ENCODE results near the gene FOXL3. TPM values are rescaled to one million over a fixed set of nuclear protein-coding genes. Genes with fewer than 3 reads are reported as not detected.

The FOXL3 gene
- total and polyA plus RNA-seq, 2 donors from 2014 or later: not detected

- no peak overlapping the region for H3K27ac ChIP-seq (ENCODE audit: low read depth in 2 of 2, low read length in 2 of 2)
- intact Hi-C loops (cut with DNase I): no loop called here
- H3K9ac ChIP-seq (ENCODE audit: low read length in 3 of 3): no peak overlapping the region
- FAIRE-seq (no peak), DNase-seq (peak in 1 of 5 donors; percentile 28)
- H3K4me1 ChIP-seq (ENCODE audit: control insufficient read depth in 2 of 3, insufficient read depth in 2 of 3, low read depth in 1 of 3, low read length in 3 of 3): no peaks in the 10 kb centered on the region
- no peaks in the 10 kb centered on the region for H3K9me3 ChIP-seq (ENCODE audit: control insufficient read depth in 2 of 3, insufficient read depth in 1 of 3, low read length in 3 of 3)
- TF ChIP-seq CTCF (IDR thresholded peaks at IDR 0.05; ENCODE audit: borderline replicate concordance, extremely low read depth, insufficient read depth): no peak
- H3K36me3 ChIP-seq (ENCODE audit: control insufficient read depth in 2 of 3, insufficient read depth in 3 of 3, low read length in 3 of 3): no peaks in the 10 kb centered on the region
- H3K27me3 ChIP-seq (ENCODE audit: control insufficient read depth, insufficient read depth, low read length): no peaks in the 10 kb centered on the region
- no peak overlapping the region for H3K4me3 ChIP-seq (ENCODE audit: low read length in 3 of 3)
These were observed 21.2 kb downstream of the FOXL3 start for GRCh38 chr7:311131-311680.

- Histone ChIP-seq H3K36me3 (ENCODE audit: control insufficient read depth in 2 of 3, insufficient read depth in 3 of 3, low read length in 3 of 3) (no peaks in the 10 kb centered on the region), H3K4me1 (ENCODE audit: control insufficient read depth in 2 of 3, insufficient read depth in 2 of 3, low read depth in 1 of 3, low read length in 3 of 3) (no peaks in the 10 kb centered on the region), H3K4me3 (ENCODE audit: low read length in 3 of 3) (no peak overlapping the region), H3K9me3 (ENCODE audit: control insufficient read depth in 2 of 3, insufficient read depth in 1 of 3, low read length in 3 of 3) (peaks cover 0 to 2% (median 0%) of the 10 kb centered on the region in 3 donors), H3K9ac (ENCODE audit: low read length in 3 of 3) (no peak overlapping the region), H3K27ac (ENCODE audit: low read depth in 2 of 2, low read length in 2 of 2) (no peak overlapping the region), H3K27me3 (ENCODE audit: control insufficient read depth, insufficient read depth, low read length) (no peaks in the 10 kb centered on the region)
- FAIRE-seq (no peak), DNase-seq (peak in 2 of 5 donors; percentile 26 to 49)
- intact Hi-C loops (cut with DNase I): no loop called here
- TF ChIP-seq CTCF (IDR thresholded peaks at IDR 0.05; ENCODE audit: borderline replicate concordance, extremely low read depth, insufficient read depth): no peak
These were observed 21.8 kb downstream of the FOXL3 start for GRCh38 chr7:311796-312195.

GRCh38 chr7:312424-312823 is 22.5 kb downstream of the FOXL3 start:
- FAIRE-seq (no peak), DNase-seq (no peak)
- Histone ChIP-seq H3K4me3 (ENCODE audit: low read length in 3 of 3) (no peak overlapping the region), H3K27ac (ENCODE audit: low read depth in 2 of 2, low read length in 2 of 2) (no peak overlapping the region), H3K36me3 (ENCODE audit: control insufficient read depth in 2 of 3, insufficient read depth in 3 of 3, low read length in 3 of 3) (no peaks in the 10 kb centered on the region), H3K27me3 (ENCODE audit: control insufficient read depth, insufficient read depth, low read length) (no peaks in the 10 kb centered on the region), H3K4me1 (ENCODE audit: control insufficient read depth in 2 of 3, insufficient read depth in 2 of 3, low read depth in 1 of 3, low read length in 3 of 3) (no peaks in the 10 kb centered on the region), H3K9ac (ENCODE audit: low read length in 3 of 3) (no peak overlapping the region), H3K9me3 (ENCODE audit: control insufficient read depth in 2 of 3, insufficient read depth in 1 of 3, low read length in 3 of 3) (peaks cover 0 to 2% (median 0%) of the 10 kb centered on the region in 3 donors)
- intact Hi-C loops (cut with DNase I): no loop called here
- TF ChIP-seq CTCF (IDR thresholded peaks at IDR 0.05; ENCODE audit: borderline replicate concordance, extremely low read depth, insufficient read depth): no peak

GRCh38 chr7:314853-315252 is 24.9 kb downstream of the FOXL3 start:
- FAIRE-seq (no peak), DNase-seq (peak in 1 of 5 donors; percentile 8)
- Histone ChIP-seq H3K9me3 (ENCODE audit: control insufficient read depth in 2 of 3, insufficient read depth in 1 of 3, low read length in 3 of 3) (peaks cover 0 to 2% (median 0%) of the 10 kb centered on the region in 3 donors), H3K4me3 (ENCODE audit: low read length in 3 of 3) (no peak overlapping the region), H3K27me3 (ENCODE audit: control insufficient read depth, insufficient read depth, low read length) (no peaks in the 10 kb centered on the region), H3K9ac (ENCODE audit: low read length in 3 of 3) (no peak overlapping the region), H3K27ac (ENCODE audit: low read depth in 2 of 2, low read length in 2 of 2) (no peak overlapping the region), H3K36me3 (ENCODE audit: control insufficient read depth in 2 of 3, insufficient read depth in 3 of 3, low read length in 3 of 3) (no peaks in the 10 kb centered on the region), H3K4me1 (ENCODE audit: control insufficient read depth in 2 of 3, insufficient read depth in 2 of 3, low read depth in 1 of 3, low read length in 3 of 3) (no peaks in the 10 kb centered on the region)
- no peak for TF ChIP-seq CTCF (IDR thresholded peaks at IDR 0.05; ENCODE audit: borderline replicate concordance, extremely low read depth, insufficient read depth)
- intact Hi-C loops (cut with DNase I): no loop called here

All from kidney (tissue), 14 donors.